GM12878 (cell line): ENCODE measurements around the gene NUBPL. TPM values are rescaled to one million over a fixed set of nuclear protein-coding genes. Genes with fewer than 3 reads are reported as not detected.

ENCODE experiments used
- ATAC-seq: fragments of 200-7000 bp; cut with Tn5 transposase; 3 replicates; pipeline ENCODE4 v1.9.1; 2020; ENCODE audit warnings: mild to moderate bottlenecking, moderate library complexity
- BruUV-seq: library from RNA; stranded (reverse); fragments of 400-500 nt; replicated peaks from 2 replicates; lab custom pipeline; 2021; lab: Mats Ljungman, UMichigan
- CTCF ChIA-PET: fragments of 300-600 bp; sonication (Branson Sonifier 250); formaldehyde crosslinking; extraction: SDS; loops from one replicate; lab custom pipeline; 2021; ENCODE audit warnings: inconsistent platforms; lab: Yijun Ruan, JAX
- POLR2A ChIA-PET: fragments of 350-600 bp; formaldehyde crosslinking; extraction: SDS; loops from one replicate; lab custom pipeline; 2021; ENCODE audit warnings: inconsistent platforms; lab: Charles Lee
- RAD21 ChIA-PET: fragments of 300-600 bp; sonication (Branson Sonifier 250); formaldehyde crosslinking; loops from one replicate; lab custom pipeline; 2023; ENCODE audit warnings: antibody characterized with exemption; ENCODE audit not compliant: unreplicated experiment; lab: Charles Lee
- SMC1A ChIA-PET: fragments of 300-600 bp; sonication (Branson Sonifier 250); formaldehyde crosslinking; loops from one replicate; lab custom pipeline; 2023; ENCODE audit not compliant: unreplicated experiment, uncharacterized antibody; lab: Charles Lee
- DNase-seq: peaks from one replicate; pipeline ENCODE4 v3.0.0-alpha.2; 2011; ENCODE audit warnings: low read depth, low spot score
- FAIRE-seq: peaks from 3 replicates; lab custom pipeline; 2011; peaks lifted over from hg19 to GRCh38; lab: Jason Lieb, UNC
- H2AFZ ChIP-seq: 2 replicates; pipeline ENCODE4 v1.6.0; 2011; ENCODE audit warnings: low read depth, low read length, control low read depth; ENCODE audit not compliant: control insufficient read depth
- H3K27ac ChIP-seq: 2 replicates; pipeline ENCODE4 v1.5.1; 2011; ENCODE audit warnings: control low read depth; ENCODE audit not compliant: control insufficient read depth, insufficient read depth
- H3K27me3 ChIP-seq, 2 experiments: replicated peaks in 1 of 2; 2 replicates each; pipeline versions ENCODE4 v1.6.0 to v1.6.1; 2011; ENCODE audit warnings: low read length in 1 of 2; ENCODE audit not compliant: control insufficient read depth in 2 of 2, insufficient read depth in 2 of 2
- H3K36me3 ChIP-seq, 2 experiments: 2 replicates each; pipeline ENCODE4 v1.5.1; 2011; ENCODE audit warnings: low read length in 1 of 2; ENCODE audit not compliant: control insufficient read depth in 2 of 2, insufficient read depth in 2 of 2
- H3K4me1 ChIP-seq: 2 replicates; pipeline ENCODE4 v1.6.1; 2011; ENCODE audit warnings: mild to moderate bottlenecking, low read length, moderate library complexity, mixed read lengths; ENCODE audit not compliant: control insufficient read depth, insufficient read depth
- H3K4me2 ChIP-seq: 2 replicates; pipeline ENCODE4 v1.6.0; 2011; ENCODE audit warnings: control low read depth; ENCODE audit not compliant: control insufficient read depth, insufficient read depth
- H3K4me3 ChIP-seq: fragments of 200-600 bp; sonication (generic); 2 replicates; pipeline ENCODE4 v1.5.1; 2016
- H3K79me2 ChIP-seq: 2 replicates; pipeline ENCODE4 v1.6.0; 2011; ENCODE audit warnings: low read length; ENCODE audit not compliant: control insufficient read depth, insufficient read depth
- H3K9ac ChIP-seq: 2 replicates; pipeline ENCODE4 v1.8.0; 2011; ENCODE audit warnings: low read length, control low read depth, mixed read lengths; ENCODE audit not compliant: control insufficient read depth, insufficient read depth
- H3K9me3 ChIP-seq: replicated peaks from 3 replicates; pipeline ENCODE4 v1.5.1; 2011; ENCODE audit warnings: mild to moderate bottlenecking, low read length; ENCODE audit not compliant: control insufficient read depth, insufficient read depth
- H4K20me1 ChIP-seq: 2 replicates; pipeline ENCODE4 v1.6.0; 2011; ENCODE audit not compliant: control insufficient read depth, insufficient read depth
- CHD2 ChIP-seq: IDR thresholded peaks from 2 replicates; pipeline ENCODE4 v1.6.1; 2011; ENCODE audit warnings: low read depth, low read length, improper control_type of control experiment, borderline replicate concordance
- DPF2 ChIP-seq: fragments of 450-650 bp; IDR thresholded peaks from 2 replicates; pipeline ENCODE4 v1.6.1; 2017; ENCODE audit warnings: mild to moderate bottlenecking
- HDAC2 ChIP-seq: fragments of 200-600 bp; sonication (generic); IDR thresholded peaks from 2 replicates; pipeline ENCODE4 v1.6.1; 2017
- HDGF ChIP-seq: fragments of 450-650 bp; IDR thresholded peaks from 2 replicates; pipeline ENCODE4 v1.6.1; 2016; ENCODE audit warnings: antibody characterized with exemption
- JUND ChIP-seq: IDR thresholded peaks from 2 replicates; pipeline ENCODE4 v1.6.1; 2012; ENCODE audit warnings: low read depth, mild to moderate bottlenecking, low read length, improper control_type of control experiment, moderate library complexity
- MTA2 ChIP-seq: fragments of 450-650 bp; IDR thresholded peaks from 2 replicates; pipeline ENCODE4 v1.6.1; 2016; ENCODE audit warnings: low read depth, mild to moderate bottlenecking, moderate library complexity
- MYC ChIP-seq: IDR thresholded peaks from 2 replicates; pipeline ENCODE4 v1.6.1; 2011; ENCODE audit warnings: mild to moderate bottlenecking, low read length, moderate library complexity, inconsistent platforms; ENCODE audit not compliant: insufficient read depth, insufficient replicate concordance, insufficient read length, severe bottlenecking
- NR2C1 ChIP-seq: fragments of 450-650 bp; IDR thresholded peaks from 2 replicates; pipeline ENCODE4 v1.6.1; 2017; ENCODE audit warnings: antibody characterized with exemption, mild to moderate bottlenecking, moderate library complexity
- NR2C2 ChIP-seq: IDR thresholded peaks from 2 replicates; pipeline ENCODE4 v1.6.1; 2011; ENCODE audit warnings: borderline replicate concordance, low read depth; ENCODE audit not compliant: control insufficient read depth, insufficient read length
- NR2F1 ChIP-seq: fragments of 450-650 bp; conservative IDR thresholded peaks from 2 replicates; pipeline ENCODE4 v1.6.1; 2017; ENCODE audit warnings: mild to moderate bottlenecking
- RFX5 ChIP-seq: IDR thresholded peaks from 2 replicates; pipeline ENCODE4 v1.6.1; 2011; ENCODE audit warnings: low read depth, low read length, improper control_type of control experiment
- SREBF1 ChIP-seq: IDR thresholded peaks from 2 replicates; pipeline ENCODE4 v1.6.1; 2012; ENCODE audit warnings: mild to moderate bottlenecking, low read length
- STAT1 ChIP-seq: fragments of 450-650 bp; conservative IDR thresholded peaks from 2 replicates; pipeline ENCODE4 v1.6.1; 2014; ENCODE audit warnings: antibody characterized with exemption, mild to moderate bottlenecking
- TAF1 ChIP-seq: IDR thresholded peaks from 2 replicates; pipeline ENCODE4 v1.6.1; 2011; ENCODE audit warnings: mild to moderate bottlenecking, low read depth, low read length, borderline replicate concordance
- TARDBP ChIP-seq: IDR thresholded peaks from 2 replicates; pipeline ENCODE4 v1.6.1; 2016; ENCODE audit warnings: borderline replicate concordance
- YBX1 ChIP-seq: fragments of 450-650 bp; IDR thresholded peaks from 2 replicates; pipeline ENCODE4 v1.6.1; 2016; ENCODE audit warnings: antibody characterized with exemption
- ZNF384 ChIP-seq: IDR thresholded peaks from 2 replicates; pipeline ENCODE4 v1.6.1; 2012; ENCODE audit warnings: low read depth, mild to moderate bottlenecking, low read length, improper control_type of control experiment, borderline replicate concordance
- WGBS: methylation state at CpG from one replicate; pipeline ENCODE4 v1.1.6; 2016; ENCODE audit warnings: low lambda C conversion rate; ENCODE audit not compliant: insufficient replicate concordance, insufficient coverage; ENCODE audit errors: missing lambda C conversion rate; 5-methylcytosine and 5-hydroxymethylcytosine counted together
- in situ Hi-C: fragments of 300-500 bp; cut with MboI; formaldehyde crosslinking; loops from 9 replicates; pipeline ENCODE4 v1.14.3; 2018; ENCODE audit warnings: mixed read lengths
- intact Hi-C: fragments of 100-400 bp; cut with micrococcal nuclease; formaldehyde crosslinking; loops from one replicate; pipeline ENCODE4 v1.14.2; 2022; ENCODE audit not compliant: unreplicated experiment
- polyA plus RNA-seq, 11 experiments: library from polyadenylated mRNA; depleted of rRNA in 4 of 11; unstranded in 6 of 11; stranded (reverse) in 5 of 11; fragments of >200 nt; fragmentation: Nextera tagmentation in 4 of 11; fragmentation: Illumina TruSeq in 1 of 11; extraction: Ambion mirVana in 4 of 11; extraction: Trizol in 1 of 11; gene quantifications; 1 replicate in 1 of 11; 2 replicates in 10 of 11; pipeline versions ENCODE4 v1.2.1 to v1.2.3, GENCODE V29; 2011 to 2016; ENCODE audit warnings: inconsistent platforms in 2 of 11, missing spikeins in 2 of 11, low read depth in 1 of 11
- total RNA-seq, 4 experiments: library from RNA; depleted of rRNA in 3 of 4; stranded (reverse); fragments of >200 nt in 3 of 4; fragmentation: Illumina TruSeq in 1 of 4; extraction: Trizol in 1 of 4; gene quantifications; 2 replicates each; pipeline versions ENCODE4 v1.2.1 to v1.2.3, GENCODE V29; 2013 to 2021
- TF ChIP-seq, protein P1 (sequence below): IDR thresholded peaks from 2 replicates; pipeline ENCODE4 v1.6.1; 2012; ENCODE audit warnings: improper control_type of control experiment, low read depth, low read length; ENCODE audit not compliant: insufficient replicate concordance

Gene NUBPL
- total and polyA plus RNA-seq, 10 of the 15 experiments (the other 5 are each of a cell fraction or from before 2014, with no cell fraction given), result 3.4 to 11.6 (median 8.1) TPM

DNA sequence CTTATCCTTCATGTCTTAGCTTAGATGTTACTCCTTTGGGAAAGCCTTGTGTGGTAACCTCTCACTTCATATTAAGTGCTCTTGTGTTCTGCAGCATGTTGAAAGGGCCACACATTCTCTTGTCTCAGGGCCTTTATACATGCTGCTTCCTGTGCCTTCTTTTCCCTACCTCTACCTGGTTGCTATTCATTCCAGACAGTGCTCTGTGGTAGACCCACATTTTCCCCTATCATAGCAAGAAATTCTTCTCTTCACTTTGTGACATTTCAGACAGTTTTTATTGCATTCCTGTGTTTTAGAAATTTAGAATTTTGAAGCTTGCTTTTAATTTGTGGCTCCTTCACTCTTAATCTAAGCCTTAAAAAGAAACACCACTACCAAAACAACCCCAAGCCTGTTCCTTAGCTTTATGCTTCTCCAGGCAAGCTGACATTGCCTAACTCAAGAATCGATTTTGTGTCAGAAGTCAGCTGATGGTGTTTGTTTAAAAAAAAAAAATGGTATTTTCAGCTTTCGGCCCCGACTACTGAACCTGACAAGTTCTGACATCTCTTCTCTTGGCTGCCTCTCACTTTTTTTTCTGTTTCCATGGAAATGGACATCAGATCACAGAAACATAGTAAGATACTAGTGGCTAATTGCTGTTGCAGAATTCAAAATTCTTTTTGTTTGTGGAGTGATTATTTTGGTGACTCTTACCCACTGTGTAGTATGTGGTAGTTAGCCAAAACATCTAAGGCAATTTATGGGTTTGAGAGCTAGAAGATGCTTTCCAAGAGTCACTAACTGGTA is 156.3 kb downstream of the NUBPL start:
- no peaks in the 10 kb centered on the region for H3K79me2 ChIP-seq
- no peak overlapping the region for H3K9ac ChIP-seq
- no peak for FAIRE-seq
- H2AFZ ChIP-seq, result no peak overlapping the region
- no peak overlapping the region for H3K27ac ChIP-seq
- intact Hi-C loops (no loop called here), in situ Hi-C loops (no loop called here)
- no peaks in the 10 kb centered on the region for H4K20me1 ChIP-seq
- no peaks in the 10 kb centered on the region for H3K4me1 ChIP-seq
- no peak for DNase-seq
- ChIA-PET CTCF (no interaction called here), RAD21 (no interaction called here), POLR2A (no interaction called here), SMC1A (no interaction called here)
- no peak overlapping the region for H3K4me3 ChIP-seq
- no TSS peak for BruUV-seq
- no peaks in the 10 kb centered on the region for H3K27me3 ChIP-seq
- ATAC-seq, result no peak
- WGBS, result 73% methylated on average over 3 of the region's 3 CpGs
- no peaks in the 10 kb centered on the region for H3K9me3 ChIP-seq
- TF ChIP-seq JUND (no peak), SREBF1 (no peak), MTA2 (no peak), ZNF384 (no peak), RFX5 (no peak), NR2C2 (no peak), TARDBP (no peak), HDAC2 (no peak), DPF2 (no peak), MYC (no peak), NR2C1 (no peak), CHD2 (no peak), TAF1 (no peak), HDGF (no peak), STAT1 (no peak), YBX1 (no peak), NR2F1 (no peak)
- TF ChIP-seq, protein P1, sequence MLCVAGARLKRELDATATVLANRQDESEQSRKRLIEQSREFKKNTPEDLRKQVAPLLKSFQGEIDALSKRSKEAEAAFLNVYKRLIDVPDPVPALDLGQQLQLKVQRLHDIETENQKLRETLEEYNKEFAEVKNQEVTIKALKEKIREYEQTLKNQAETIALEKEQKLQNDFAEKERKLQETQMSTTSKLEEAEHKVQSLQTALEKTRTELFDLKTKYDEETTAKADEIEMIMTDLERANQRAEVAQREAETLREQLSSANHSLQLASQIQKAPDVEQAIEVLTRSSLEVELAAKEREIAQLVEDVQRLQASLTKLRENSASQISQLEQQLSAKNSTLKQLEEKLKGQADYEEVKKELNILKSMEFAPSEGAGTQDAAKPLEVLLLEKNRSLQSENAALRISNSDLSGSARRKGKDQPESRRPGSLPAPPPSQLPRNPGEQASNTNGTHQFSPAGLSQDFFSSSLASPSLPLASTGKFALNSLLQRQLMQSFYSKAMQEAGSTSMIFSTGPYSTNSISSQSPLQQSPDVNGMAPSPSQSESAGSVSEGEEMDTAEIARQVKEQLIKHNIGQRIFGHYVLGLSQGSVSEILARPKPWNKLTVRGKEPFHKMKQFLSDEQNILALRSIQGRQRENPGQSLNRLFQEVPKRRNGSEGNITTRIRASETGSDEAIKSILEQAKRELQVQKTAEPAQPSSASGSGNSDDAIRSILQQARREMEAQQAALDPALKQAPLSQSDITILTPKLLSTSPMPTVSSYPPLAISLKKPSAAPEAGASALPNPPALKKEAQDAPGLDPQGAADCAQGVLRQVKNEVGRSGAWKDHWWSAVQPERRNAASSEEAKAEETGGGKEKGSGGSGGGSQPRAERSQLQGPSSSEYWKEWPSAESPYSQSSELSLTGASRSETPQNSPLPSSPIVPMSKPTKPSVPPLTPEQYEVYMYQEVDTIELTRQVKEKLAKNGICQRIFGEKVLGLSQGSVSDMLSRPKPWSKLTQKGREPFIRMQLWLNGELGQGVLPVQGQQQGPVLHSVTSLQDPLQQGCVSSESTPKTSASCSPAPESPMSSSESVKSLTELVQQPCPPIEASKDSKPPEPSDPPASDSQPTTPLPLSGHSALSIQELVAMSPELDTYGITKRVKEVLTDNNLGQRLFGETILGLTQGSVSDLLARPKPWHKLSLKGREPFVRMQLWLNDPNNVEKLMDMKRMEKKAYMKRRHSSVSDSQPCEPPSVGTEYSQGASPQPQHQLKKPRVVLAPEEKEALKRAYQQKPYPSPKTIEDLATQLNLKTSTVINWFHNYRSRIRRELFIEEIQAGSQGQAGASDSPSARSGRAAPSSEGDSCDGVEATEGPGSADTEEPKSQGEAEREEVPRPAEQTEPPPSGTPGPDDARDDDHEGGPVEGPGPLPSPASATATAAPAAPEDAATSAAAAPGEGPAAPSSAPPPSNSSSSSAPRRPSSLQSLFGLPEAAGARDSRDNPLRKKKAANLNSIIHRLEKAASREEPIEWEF, result no peak
- H3K4me2 ChIP-seq, result no peak overlapping the region
- H3K36me3 ChIP-seq, result no peaks in the 10 kb centered on the region
